K562 (cell line): ENCODE results near the gene TBC1D25. TPM values are rescaled to one million over a fixed set of nuclear protein-coding genes. Genes with fewer than 3 reads are reported as not detected.

Source experiments
- CEBPG ChIP-seq, 3 experiments: fragments of 200-800 bp in 1 of 3; sonication (Bioruptor generic) in 1 of 3; sonication (generic) in 1 of 3; formaldehyde crosslinking in 1 of 3; IDR thresholded peaks in 2 of 3; conservative IDR thresholded peaks in 1 of 3; 2 replicates each; pipeline versions ENCODE4 v1.6.1 to v1.8.0; 2016 to 2022; ENCODE audit warnings: missing compliant biosample characterization in 2 of 3, missing genetic modification characterization in 2 of 3, mild to moderate bottlenecking in 1 of 3, missing genetic modification reagents in 1 of 3
- FOXO4 ChIP-seq: fragments of 450-650 bp; formaldehyde crosslinking; IDR thresholded peaks from 2 replicates; pipeline ENCODE4 v1.4.0; 2020; ENCODE audit warnings: mild to moderate bottlenecking, moderate library complexity
- FUS ChIP-seq: fragments of 200-400 bp; formaldehyde crosslinking; optimal IDR thresholded peaks from 2 replicates; pipeline ENCODE3; 2017; ENCODE audit warnings: low read depth, low read length
- HEY1 ChIP-seq: fragments of 250-450 bp; sonication (Bioruptor Pico); IDR thresholded peaks from 2 replicates; pipeline ENCODE4 v1.5.0; 2020; ENCODE audit warnings: mild to moderate bottlenecking, moderate library complexity, borderline replicate concordance
- HNRNPLL ChIP-seq: fragments of 200-400 bp; formaldehyde crosslinking; IDR thresholded peaks from 2 replicates; pipeline ENCODE4 v1.6.1; 2017; ENCODE audit warnings: low read length, low read depth, mild to moderate bottlenecking; ENCODE audit not compliant: poor library complexity, severe bottlenecking
- LARP7 ChIP-seq: fragments of 450-650 bp; IDR thresholded peaks from 2 replicates; pipeline ENCODE4 v1.6.1; 2016
- MCM7 ChIP-seq, 2 experiments: fragments of 450-650 bp; IDR thresholded peaks; 2 replicates each; pipeline ENCODE4 v1.6.1; 2016 to 2018
- MED1 ChIP-seq: sonication (generic); formaldehyde crosslinking; IDR thresholded peaks from 2 replicates; pipeline ENCODE4 v1.8.1; 2023; ENCODE audit warnings: missing genetic modification reagents, borderline replicate concordance
- MYC ChIP-seq, 2 experiments: fragments of 250-450 bp in 1 of 2; sonication (Bioruptor Pico) in 1 of 2; IDR thresholded peaks; 2 replicates each; pipeline versions ENCODE4 v1.5.1 to v1.6.1; 2012 to 2021; ENCODE audit warnings: low read depth in 2 of 2, borderline replicate concordance in 1 of 2, improper control_type of control experiment in 1 of 2, low read length in 1 of 2, mild to moderate bottlenecking in 1 of 2, moderate library complexity in 1 of 2
- POLR2B ChIP-seq: fragments of 450-650 bp; IDR thresholded peaks from 2 replicates; pipeline ENCODE4 v1.6.1; 2018; ENCODE audit warnings: low read depth; ENCODE audit not compliant: partially characterized antibody
- PTTG1 ChIP-seq: fragments of 450-650 bp; IDR thresholded peaks from 2 replicates; pipeline ENCODE4 v1.6.1; 2016; ENCODE audit warnings: low read depth, mild to moderate bottlenecking, missing genetic modification characterization, missing compliant biosample characterization
- PYGO2 ChIP-seq: fragments of 450-650 bp; IDR thresholded peaks from 2 replicates; pipeline ENCODE4 v1.6.1; 2016; ENCODE audit warnings: mild to moderate bottlenecking, missing genetic modification characterization, moderate library complexity, missing compliant biosample characterization
- UBTF ChIP-seq, 2 experiments: IDR thresholded peaks; 2 replicates each; pipeline ENCODE4 v1.6.1; 2012; ENCODE audit warnings: improper control_type of control experiment in 2 of 2, low read depth in 2 of 2, low read length in 2 of 2, borderline replicate concordance in 1 of 2
- ZNF197 ChIP-seq: fragments of 200-800 bp; sonication (Bioruptor generic); IDR thresholded peaks from 2 replicates; pipeline ENCODE4 v1.6.1; 2016; ENCODE audit warnings: low read depth, missing genetic modification characterization, missing compliant biosample characterization
- ZNF277 ChIP-seq: fragments of 250-450 bp; sonication (Bioruptor Pico); IDR thresholded peaks from 2 replicates; pipeline ENCODE4 v1.8.0; 2022; ENCODE audit warnings: inconsistent platforms, mild to moderate bottlenecking, moderate library complexity, borderline replicate concordance
- ZNF518B ChIP-seq: fragments of 250-450 bp; sonication (Bioruptor Pico); IDR thresholded peaks from 2 replicates; pipeline ENCODE4 v1.5.0; 2021; ENCODE audit warnings: mild to moderate bottlenecking, moderate library complexity
- ZNF57 ChIP-seq: fragments of 450-650 bp; formaldehyde crosslinking; IDR thresholded peaks from 2 replicates; pipeline ENCODE4 v1.4.0; 2020; ENCODE audit warnings: mild to moderate bottlenecking, moderate library complexity
- ZNF589 ChIP-seq: fragments of 200-800 bp; sonication (Bioruptor generic); IDR thresholded peaks from 2 replicates; pipeline ENCODE4 v1.6.1; 2016; ENCODE audit warnings: low read depth, missing genetic modification characterization, missing compliant biosample characterization
- polyA plus RNA-seq, 8 experiments: library from polyadenylated mRNA; depleted of rRNA in 4 of 8; stranded (reverse) in 5 of 8; unstranded in 3 of 8; fragments of >200 nt; fragmentation: Nextera tagmentation in 2 of 8; fragmentation: Illumina TruSeq in 1 of 8; extraction: Ambion mirVana in 2 of 8; extraction: Trizol in 1 of 8; gene quantifications; 2 replicates each; pipeline versions ENCODE4 v1.2.1 to v1.2.3, GENCODE V29; 2011 to 2014; ENCODE audit warnings: inconsistent platforms in 1 of 8, missing spikeins in 1 of 8
- total RNA-seq, 7 experiments: library from RNA; depleted of rRNA in 6 of 7; stranded (reverse); fragments of >200 nt in 6 of 7; fragmentation: Illumina TruSeq in 2 of 7; extraction: Trizol in 2 of 7; gene quantifications; 2 replicates each; pipeline versions ENCODE4 v1.2.1 to v1.2.3, GENCODE V29; 2011 to 2021; ENCODE audit warnings: low replicate concordance in 1 of 7

The TBC1D25 gene
- total and polyA plus RNA-seq, 9 of the 15 experiments (the other 6 are each of a cell fraction or from before 2014, with no cell fraction given) = 0.62 to 10.6 (median 3.9) TPM

GRCh38 chrX:48539345-48540027 lies at the start of gene TBC1D25 (continued):
- TF ChIP-seq ZNF589 (CRISPR knock-in tag) (peak; percentile 93), HEY1 (no peak), PTTG1 (tag) (no peak), POLR2B (peak; percentile 50), MED1 (CRISPR knock-in tag) (no peak), FOXO4 (CRISPR knock-in tag) (no peak), HNRNPLL (peak; percentile 34), LARP7 (no peak), FUS (no peak), MYC (IDR thresholded peaks at IDR 0.05; ENCODE audit: low read depth, low read length) (peak; percentile 44), MYC (CRISPR knock-in tag; IDR thresholded peaks at IDR 0.05; ENCODE audit: borderline replicate concordance, low read depth) (no peak), ZNF518B (CRISPR knock-in tag) (no peak), MCM7 (IDR thresholded peaks at IDR 0.05) (no peak), PYGO2 (tag) (no peak), CEBPG (CRISPR knock-in tag; IDR thresholded peaks at IDR 0.05) (peak; percentile 80; the same call in 1 of the 2 replicates), CEBPG (tag; conservative IDR thresholded peaks at IDR 0.05 in 1 of 2, IDR thresholded peaks at IDR 0.05 in 1 of 2) (peak; percentile 78 to 91), ZNF57 (CRISPR knock-in tag) (no peak), UBTF (IDR thresholded peaks at IDR 0.05; ENCODE audit: borderline replicate concordance in 1 of 2, low read depth in 2 of 2, low read length in 2 of 2) (no peak), ZNF197 (CRISPR knock-in tag) (no peak), ZNF277 (CRISPR knock-in tag) (no peak)
